CD4-positive, CD25-positive, alpha-beta regulatory T cell (primary cell): Measurements from ENCODE around the gene DUS1L. TPM values are rescaled to one million over a fixed set of nuclear protein-coding genes. Genes with fewer than 3 reads are reported as not detected.
A peak's percentile ranks its signal among the peaks of the same experiment; 100 is the strongest.

Experiments
- ATAC-seq, 2 donors: fragments of 150-1000 bp; cut with Tn5 transposase; one replicate each; pipeline ENCODE4 v1.10.0; 2021; ENCODE audit warnings: low read depth in 2 of 2, moderate number of reproducible peaks in 2 of 2, moderate library complexity in 1 of 2
- DNase-seq, 3 donors: peaks; one replicate each; pipeline versions ENCODE4 v3.0.0 to v3.0.0-alpha.2; 2012 to 2022; ENCODE audit warnings: mixed read lengths in 1 of 3
- H3K27ac ChIP-seq: one replicate; pipeline ENCODE4 v1.7.0; 2013; ENCODE audit warnings: mild to moderate bottlenecking, low read length; ENCODE audit not compliant: insufficient read depth, poor library complexity, severe bottlenecking
- H3K27me3 ChIP-seq: one replicate; pipeline ENCODE4 v1.7.0; 2013; ENCODE audit warnings: low read length; ENCODE audit not compliant: control insufficient read depth, insufficient read depth
- H3K36me3 ChIP-seq: one replicate; pipeline ENCODE4 v1.7.0; 2013; ENCODE audit warnings: mild to moderate bottlenecking, low read length, moderate library complexity; ENCODE audit not compliant: control insufficient read depth, insufficient read depth
- H3K4me1 ChIP-seq: 2 replicates; pipeline ENCODE4 v1.7.0; 2013; ENCODE audit warnings: mild to moderate bottlenecking, low read length; ENCODE audit not compliant: insufficient read depth, control insufficient read depth, poor library complexity, severe bottlenecking
- H3K4me3 ChIP-seq: one replicate; pipeline ENCODE4 v1.7.0; 2013; ENCODE audit warnings: low read depth, mild to moderate bottlenecking, low read length, moderate library complexity
- H3K9me3 ChIP-seq, 2 experiments: 1 replicate in 1 of 2; 2 replicates in 1 of 2; pipeline ENCODE4 v1.7.0; 2013; ENCODE audit warnings: low read length in 2 of 2, mild to moderate bottlenecking in 1 of 2, moderate library complexity in 1 of 2; ENCODE audit not compliant: control insufficient read depth in 2 of 2
- H3K27ac Mint-ChIP-seq, 3 donors: one replicate each; pipeline ENCODE4 v1.8.0; 2020 to 2022; ENCODE audit warnings: mild to moderate bottlenecking in 3 of 3, mixed read lengths in 3 of 3, moderate library complexity in 2 of 3
- H3K27me3 Mint-ChIP-seq: one replicate; pipeline ENCODE4 v1.8.0; 2022; ENCODE audit warnings: mild to moderate bottlenecking, mixed read lengths
- H3K36me3 Mint-ChIP-seq: one replicate; pipeline ENCODE4 v1.8.0; 2020; ENCODE audit warnings: mixed read lengths
- H3K4me1 Mint-ChIP-seq, 4 donors: one replicate each; pipeline ENCODE4 v1.8.0; 2020 to 2022; ENCODE audit warnings: mixed read lengths in 4 of 4, mild to moderate bottlenecking in 1 of 4
- H3K4me3 Mint-ChIP-seq, 4 donors: one replicate each; pipeline ENCODE4 v1.8.0; 2020 to 2022; ENCODE audit warnings: mild to moderate bottlenecking in 4 of 4, mixed read lengths in 4 of 4, moderate library complexity in 3 of 4
- H3K9me3 Mint-ChIP-seq, 7 donors: one replicate each; pipeline ENCODE4 v1.8.0; 2020 to 2022; ENCODE audit warnings: mixed read lengths in 7 of 7, mild to moderate bottlenecking in 3 of 7, moderate library complexity in 2 of 7
- polyA plus RNA-seq, 4 donors: library from polyadenylated mRNA; unstranded; fragments of 300-500 nt; fragmentation: Illumina TruSeq; gene quantifications; one replicate each; pipeline ENCODE4 v1.2.3, GENCODE V29; 2021
- total RNA-seq: library from RNA; stranded (reverse); gene quantifications from one replicate; pipeline ENCODE4 v1.2.3, GENCODE V29; 2022

The DUS1L gene
- total and polyA plus RNA-seq, 5 donors from 2014 or later, result 49.3 to 128 (median 69.5) TPM

GRCh38 chr17:82022310-82022980 is 43.2 kb downstream of the DUS1L start, which contains the start of gene CENPX:
Gene CENPX, minus strand, starts transcription at chr17:82022878. Its CDS starts 17 bp downstream, at chr17:82022861.
- Mint-ChIP-seq H3K27me3 (no peaks in the 10 kb centered on the region), H3K27ac (peak within 1 kb of the TSS in 1 of 3 donors; percentile 77), H3K36me3 (no peaks in the 10 kb centered on the region), H3K9me3 (no peaks in the 10 kb centered on the region), H3K4me1 (peaks cover 0 to 31% (median 8%) of the 10 kb centered on the region in 4 donors), H3K4me3 (peak within 1 kb of the TSS; percentile 88 to 94 (median 90))
- peak within 1 kb of the TSS; percentile 48 for H3K4me3 ChIP-seq
- H3K27ac ChIP-seq, result peak within 1 kb of the TSS; percentile 52
- no peaks in the 10 kb centered on the region for H3K36me3 ChIP-seq
- ATAC-seq (no peak), DNase-seq (peak in 1 of 3 donors; percentile 22)
- peaks cover 31% of the 10 kb centered on the region for H3K4me1 ChIP-seq
- H3K9me3 ChIP-seq, result no peaks in the 10 kb centered on the region
- no peaks in the 10 kb centered on the region for H3K27me3 ChIP-seq

- no peaks in the 10 kb centered on the region for H3K27me3 ChIP-seq
- H3K9me3 ChIP-seq, result no peaks in the 10 kb centered on the region
- H3K4me1 ChIP-seq, result peaks cover 31% of the 10 kb centered on the region
- Mint-ChIP-seq H3K4me3 (peak overlapping the region; percentile 88 to 94 (median 90)), H3K36me3 (no peaks in the 10 kb centered on the region), H3K27me3 (no peaks in the 10 kb centered on the region), H3K4me1 (peaks cover 0 to 31% (median 8%) of the 10 kb centered on the region in 4 donors), H3K27ac (no peak overlapping the region), H3K9me3 (no peaks in the 10 kb centered on the region)
- peak overlapping the region; percentile 48 for H3K4me3 ChIP-seq
- H3K36me3 ChIP-seq, result no peaks in the 10 kb centered on the region
- peak overlapping the region; percentile 41 for H3K27ac ChIP-seq
- DNase-seq (no peak), ATAC-seq (no peak)
These were observed 43.7 kb downstream of the DUS1L start for GRCh38 chr17:82021900-82022309.

GRCh38 chr17:82021107-82021899 is 44.3 kb downstream of the DUS1L start:
- Mint-ChIP-seq H3K36me3 (no peaks in the 10 kb centered on the region), H3K27me3 (no peaks in the 10 kb centered on the region), H3K9me3 (no peaks in the 10 kb centered on the region), H3K27ac (no peak overlapping the region), H3K4me3 (peak overlapping the region; percentile 88 to 94 (median 90)), H3K4me1 (peaks cover 0 to 31% (median 8%) of the 10 kb centered on the region in 4 donors)
- DNase-seq, result peak in 2 of 3 donors; percentile 54 to 68
- Histone ChIP-seq H3K27me3 (no peaks in the 10 kb centered on the region), H3K4me3 (peak overlapping the region; percentile 48), H3K36me3 (no peaks in the 10 kb centered on the region), H3K9me3 (no peaks in the 10 kb centered on the region), H3K4me1 (peaks cover 31% of the 10 kb centered on the region), H3K27ac (peak overlapping the region; percentile 41)
- ATAC-seq, result no peak

GRCh38 chr17:82020572-82021106 is 45.0 kb downstream of the DUS1L start:
- Histone ChIP-seq H3K36me3 (no peaks in the 10 kb centered on the region), H3K9me3 (no peaks in the 10 kb centered on the region), H3K27me3 (no peaks in the 10 kb centered on the region), H3K27ac (no peak overlapping the region), H3K4me3 (no peak overlapping the region), H3K4me1 (peaks cover 31% of the 10 kb centered on the region)
- no peak overlapping the region for H3K27ac Mint-ChIP-seq
- H3K27me3 Mint-ChIP-seq, result no peaks in the 10 kb centered on the region
- peak overlapping the region in 1 of 4 donors; percentile 92 for H3K4me3 Mint-ChIP-seq
- no peak for ATAC-seq
- DNase-seq, result no peak
- no peaks in the 10 kb centered on the region for H3K36me3 Mint-ChIP-seq
- H3K9me3 Mint-ChIP-seq, result no peaks in the 10 kb centered on the region
- peaks cover 0 to 31% (median 8%) of the 10 kb centered on the region in 4 donors for H3K4me1 Mint-ChIP-seq

- Mint-ChIP-seq H3K27ac (no peak overlapping the region), H3K9me3 (no peaks in the 10 kb centered on the region), H3K4me1 (peaks cover 0 to 31% (median 8%) of the 10 kb centered on the region in 4 donors), H3K27me3 (no peaks in the 10 kb centered on the region), H3K4me3 (peak overlapping the region in 2 of 4 donors; percentile 51 to 92), H3K36me3 (no peaks in the 10 kb centered on the region)
- Histone ChIP-seq H3K27me3 (no peaks in the 10 kb centered on the region), H3K4me1 (peaks cover 31% of the 10 kb centered on the region), H3K4me3 (no peak overlapping the region), H3K36me3 (no peaks in the 10 kb centered on the region), H3K9me3 (no peaks in the 10 kb centered on the region), H3K27ac (no peak overlapping the region)
- DNase-seq, result peak; percentile 34 to 63 (median 38)
- ATAC-seq, result no peak
These were observed 45.7 kb downstream of the DUS1L start for GRCh38 chr17:82019690-82020571.

- DNase-seq, result no peak
- H3K36me3 Mint-ChIP-seq, result no peaks in the 10 kb centered on the region
- Histone ChIP-seq H3K27me3 (no peaks in the 10 kb centered on the region), H3K9me3 (no peaks in the 10 kb centered on the region), H3K36me3 (no peaks in the 10 kb centered on the region), H3K4me1 (peaks cover 25% of the 10 kb centered on the region), H3K27ac (no peak overlapping the region), H3K4me3 (no peak overlapping the region)
- no peaks in the 10 kb centered on the region for H3K9me3 Mint-ChIP-seq
- ATAC-seq, result no peak
- H3K4me3 Mint-ChIP-seq, result peak overlapping the region in 2 of 4 donors; percentile 68 to 85
- peaks cover 0 to 29% (median 8%) of the 10 kb centered on the region in 4 donors for H3K4me1 Mint-ChIP-seq
- H3K27me3 Mint-ChIP-seq, result no peaks in the 10 kb centered on the region
- H3K27ac Mint-ChIP-seq, result no peak overlapping the region
These were observed 46.5 kb downstream of the DUS1L start for GRCh38 chr17:82018989-82019689.
